ENCODE measurements around the gene STX8. TPM values are rescaled to one million over a fixed set of nuclear protein-coding genes. Genes with fewer than 3 reads are reported as not detected.

STX8 gene
- total RNA-seq, 1 experiment from 2014 or later: 49.0 TPM

DNA sequence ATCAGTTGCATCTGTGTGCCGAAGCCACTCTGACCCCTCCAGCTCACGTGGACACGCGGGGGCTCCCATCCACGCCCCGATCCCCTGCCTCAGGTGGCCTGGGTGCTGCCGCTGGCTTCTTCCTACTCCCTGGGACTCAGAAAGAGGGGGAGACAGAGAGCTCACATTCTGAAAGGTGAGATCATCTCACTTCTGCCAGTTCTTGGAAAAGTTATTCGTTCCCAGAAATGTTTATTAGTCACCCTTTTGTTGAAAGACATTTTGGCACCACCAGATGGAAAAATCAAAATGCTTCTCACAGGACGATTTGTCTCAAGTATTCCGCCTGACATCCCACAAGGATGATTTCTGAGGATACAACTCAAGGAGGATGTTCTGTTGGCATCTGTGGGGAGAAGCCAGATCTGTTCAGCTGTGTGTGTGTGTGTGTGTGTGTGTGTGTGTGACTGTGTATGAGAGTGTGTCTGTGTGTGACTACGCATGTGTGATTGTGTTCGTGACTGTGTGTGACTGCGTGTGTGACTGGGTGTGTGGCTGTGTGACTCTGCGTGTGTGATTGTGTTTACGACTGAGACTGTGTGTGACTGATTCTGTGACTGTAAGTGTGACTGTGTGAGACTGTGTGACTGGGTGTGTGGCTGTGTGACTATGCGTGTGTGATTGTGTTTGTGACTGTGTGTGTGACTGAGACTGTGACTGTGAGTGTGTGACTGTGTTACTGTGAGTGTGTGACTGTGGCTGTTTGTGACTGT lies 347.0 kb downstream of the STX8 start:
- Mint-ChIP-seq H3K27ac (ENCODE audit: low read depth, unreplicated experiment) (no peak overlapping the region), H3K36me3 (ENCODE audit: insufficient read depth, unreplicated experiment) (no peaks in the 10 kb centered on the region), H3K4me3 (ENCODE audit: unreplicated experiment) (no peak overlapping the region), H3K27me3 (ENCODE audit: insufficient read depth, unreplicated experiment) (no peaks in the 10 kb centered on the region), H3K4me1 (ENCODE audit: insufficient read depth, unreplicated experiment) (no peaks in the 10 kb centered on the region), H3K9me3 (ENCODE audit: unreplicated experiment) (no peaks in the 10 kb centered on the region)
- peak; percentile 41 for DNase-seq (ENCODE audit: unreplicated experiment)
- ChIA-PET POLR2A (interaction anchor here (0.7 kb wide), 1 partner anchor 11 kb away, joined by 3 read pairs; no protein-coding TSS in a partner anchor), CTCF (no interaction called here)
- TF ChIP-seq, protein P1, sequence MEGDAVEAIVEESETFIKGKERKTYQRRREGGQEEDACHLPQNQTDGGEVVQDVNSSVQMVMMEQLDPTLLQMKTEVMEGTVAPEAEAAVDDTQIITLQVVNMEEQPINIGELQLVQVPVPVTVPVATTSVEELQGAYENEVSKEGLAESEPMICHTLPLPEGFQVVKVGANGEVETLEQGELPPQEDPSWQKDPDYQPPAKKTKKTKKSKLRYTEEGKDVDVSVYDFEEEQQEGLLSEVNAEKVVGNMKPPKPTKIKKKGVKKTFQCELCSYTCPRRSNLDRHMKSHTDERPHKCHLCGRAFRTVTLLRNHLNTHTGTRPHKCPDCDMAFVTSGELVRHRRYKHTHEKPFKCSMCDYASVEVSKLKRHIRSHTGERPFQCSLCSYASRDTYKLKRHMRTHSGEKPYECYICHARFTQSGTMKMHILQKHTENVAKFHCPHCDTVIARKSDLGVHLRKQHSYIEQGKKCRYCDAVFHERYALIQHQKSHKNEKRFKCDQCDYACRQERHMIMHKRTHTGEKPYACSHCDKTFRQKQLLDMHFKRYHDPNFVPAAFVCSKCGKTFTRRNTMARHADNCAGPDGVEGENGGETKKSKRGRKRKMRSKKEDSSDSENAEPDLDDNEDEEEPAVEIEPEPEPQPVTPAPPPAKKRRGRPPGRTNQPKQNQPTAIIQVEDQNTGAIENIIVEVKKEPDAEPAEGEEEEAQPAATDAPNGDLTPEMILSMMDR (IDR thresholded peaks at IDR 0.05; ENCODE audit: unreplicated experiment): no peak
- intact Hi-C loops (cut with micrococcal nuclease): no loop called here
- no TSS peak for BruUV-seq (replicated peaks)

DNA sequence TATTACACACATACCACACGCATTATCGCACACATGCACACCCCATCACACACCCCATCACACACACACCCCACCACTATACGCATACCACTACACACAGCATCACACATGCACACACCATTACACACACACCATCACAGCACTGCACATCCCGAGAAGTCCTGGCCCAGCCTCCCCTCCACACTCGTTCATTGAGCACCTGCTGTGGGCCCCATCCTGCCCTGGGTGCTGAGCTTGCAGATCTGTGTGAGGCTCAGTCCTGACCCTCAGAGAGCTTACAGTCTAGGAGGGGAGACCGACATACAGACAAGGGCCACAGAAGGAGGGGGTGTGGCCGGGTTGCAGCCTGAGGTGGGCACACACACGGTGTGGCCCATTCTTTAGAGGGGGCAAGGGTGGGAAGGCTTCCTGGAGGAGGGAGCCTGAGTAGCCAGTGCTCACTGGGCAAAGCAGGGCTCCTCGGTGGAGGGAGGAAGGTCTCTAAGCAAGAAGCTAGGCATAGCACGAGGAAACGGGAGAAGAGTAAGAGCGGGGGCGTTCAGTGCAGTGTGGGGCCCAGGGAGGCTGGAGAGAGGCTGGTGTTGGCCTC lies 347.7 kb downstream of the STX8 start:
- CTCF ChIA-PET: no interaction called here
- BruUV-seq (replicated peaks): no TSS peak
- TF ChIP-seq, protein P1 (IDR thresholded peaks at IDR 0.05; ENCODE audit: unreplicated experiment): no peak

DNA sequence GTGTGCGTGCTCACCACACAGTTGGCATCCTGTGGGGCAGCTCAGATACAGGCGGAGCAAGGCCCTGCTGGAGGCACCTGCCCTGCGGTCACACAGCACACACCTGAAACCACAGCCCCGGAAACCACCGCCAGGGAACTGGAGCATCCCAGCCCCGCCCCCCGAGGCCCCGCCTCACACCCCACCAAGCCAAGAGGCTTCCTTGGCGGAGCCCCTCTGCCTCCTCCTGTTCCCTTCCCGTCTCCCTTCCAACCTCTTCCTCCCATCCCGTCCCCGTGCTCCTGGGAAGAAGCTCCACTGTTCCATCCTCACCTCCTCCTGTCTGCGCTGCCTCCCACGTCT lies 348.9 kb downstream of the STX8 start:
- H3K36me3 Mint-ChIP-seq (ENCODE audit: insufficient read depth, unreplicated experiment): no peaks in the 10 kb centered on the region
- POLR2A ChIA-PET: no interaction called here
- no TSS peak for BruUV-seq (replicated peaks)
- H3K27ac Mint-ChIP-seq (ENCODE audit: low read depth, unreplicated experiment): no peak overlapping the region
- CTCF ChIA-PET: interaction anchor here (0.7 kb wide), 1 partner anchor 105 kb away, joined by 5 read pairs; no protein-coding TSS in a partner anchor
- no peaks in the 10 kb centered on the region for H3K4me1 Mint-ChIP-seq (ENCODE audit: insufficient read depth, unreplicated experiment)
- intact Hi-C loops (cut with micrococcal nuclease): no loop called here
- H3K9me3 Mint-ChIP-seq (ENCODE audit: unreplicated experiment): no peaks in the 10 kb centered on the region
- H3K4me3 Mint-ChIP-seq (ENCODE audit: unreplicated experiment): no peak overlapping the region
- DNase-seq (ENCODE audit: unreplicated experiment): no peak
- H3K27me3 Mint-ChIP-seq (ENCODE audit: insufficient read depth, unreplicated experiment): no peaks in the 10 kb centered on the region
- TF ChIP-seq, protein P1 (IDR thresholded peaks at IDR 0.05; ENCODE audit: unreplicated experiment): no peak

More for the DNA sequence above, 347.7 kb downstream of the STX8 start:
- POLR2A ChIA-PET: interaction anchor here (0.7 kb wide), 1 partner anchor 10 kb away, joined by 3 read pairs; no protein-coding TSS in a partner anchor
- Mint-ChIP-seq H3K4me1 (ENCODE audit: insufficient read depth, unreplicated experiment) (no peaks in the 10 kb centered on the region), H3K27ac (ENCODE audit: low read depth, unreplicated experiment) (no peak overlapping the region), H3K27me3 (ENCODE audit: insufficient read depth, unreplicated experiment) (no peaks in the 10 kb centered on the region), H3K36me3 (ENCODE audit: insufficient read depth, unreplicated experiment) (no peaks in the 10 kb centered on the region), H3K9me3 (ENCODE audit: unreplicated experiment) (no peaks in the 10 kb centered on the region), H3K4me3 (ENCODE audit: unreplicated experiment) (no peak overlapping the region)
- DNase-seq (ENCODE audit: unreplicated experiment): no peak
- intact Hi-C loops (cut with micrococcal nuclease): no loop called here

DNA sequence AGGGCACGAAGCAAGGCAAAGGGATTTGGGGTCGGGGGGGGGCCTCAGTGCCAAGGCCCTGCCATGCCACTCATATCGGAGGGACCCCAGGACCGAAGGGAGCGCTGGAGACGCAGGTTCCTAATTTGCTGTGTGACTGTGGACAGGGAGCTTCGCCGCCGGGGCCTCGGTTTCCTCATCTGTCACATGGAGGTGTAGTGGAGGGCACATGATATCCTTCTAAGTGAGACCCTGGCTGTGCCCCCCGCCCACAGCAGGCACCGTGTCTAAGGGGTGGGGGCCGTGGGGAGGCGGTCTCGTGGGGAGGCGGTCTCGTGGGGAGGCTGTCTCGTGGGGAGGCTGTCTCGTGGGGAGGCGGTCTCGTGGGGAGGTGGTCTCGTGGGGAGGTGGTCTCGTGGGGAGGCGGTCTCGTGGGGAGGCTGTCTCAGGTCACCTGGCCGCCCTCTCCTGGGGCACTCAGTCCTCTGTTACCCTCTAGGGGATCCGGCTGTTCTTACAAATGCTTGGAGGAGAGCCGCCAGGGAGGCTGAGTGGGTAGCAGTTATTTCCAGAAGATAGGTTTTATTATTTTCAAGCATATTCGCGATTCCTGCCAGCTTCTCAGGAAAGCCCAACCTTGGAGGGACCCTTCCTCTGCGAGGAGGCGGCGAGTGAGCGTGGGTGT lies 349.4 kb downstream of the STX8 start:
- Mint-ChIP-seq H3K9me3 (ENCODE audit: unreplicated experiment) (no peaks in the 10 kb centered on the region), H3K36me3 (ENCODE audit: insufficient read depth, unreplicated experiment) (no peaks in the 10 kb centered on the region), H3K27ac (ENCODE audit: low read depth, unreplicated experiment) (no peak overlapping the region), H3K27me3 (ENCODE audit: insufficient read depth, unreplicated experiment) (no peaks in the 10 kb centered on the region), H3K4me1 (ENCODE audit: insufficient read depth, unreplicated experiment) (no peaks in the 10 kb centered on the region), H3K4me3 (ENCODE audit: unreplicated experiment) (no peak overlapping the region)
- ChIA-PET POLR2A (no interaction called here), CTCF (no interaction called here)
- intact Hi-C loops (cut with micrococcal nuclease): no loop called here
- TF ChIP-seq, protein P1 (IDR thresholded peaks at IDR 0.05; ENCODE audit: unreplicated experiment): no peak
- no peak for DNase-seq (ENCODE audit: unreplicated experiment)
- BruUV-seq (replicated peaks): no TSS peak

Data from MCF 10A (cell line).